ENCODE measurements around the gene EDC3. TPM values are rescaled to one million over a fixed set of nuclear protein-coding genes. Genes with fewer than 3 reads are reported as not detected.
"Not testable (repeated sequence)": the region's sequence is repeated elsewhere in the genome, so short reads cannot be mapped to it uniquely, and the experiment has no call there.

EDC3 gene
- total and polyA plus RNA-seq, 5 experiments from 2014 or later, result 29.3 to 41.2 (median 35.2) TPM

GRCh38 chr15:74629696-74630095 is 66.1 kb downstream of the EDC3 start:
- Mint-ChIP-seq H3K27ac (peak overlapping the region in 2 of 10 donors; percentile 34 to 66), H3K4me1 (peaks cover 24 to 51% (median 49%) of the 10 kb centered on the region in 4 donors), H3K36me3 (peaks cover 0 to 70% (median 20%) of the 10 kb centered on the region in 3 donors)
- POLR2A ChIA-PET, result interaction anchor here (10.8 kb wide), 1 partner anchor 13 kb away, joined by 193 read pairs; the partner anchor contains the start of gene CLK3
- not testable (repeated sequence) for H3K9me3 Mint-ChIP-seq, H3K27me3 Mint-ChIP-seq, DNase-seq, ATAC-seq, H3K4me3 Mint-ChIP-seq

- Mint-ChIP-seq H3K4me1 (peaks cover 24 to 58% (median 52%) of the 10 kb centered on the region in 4 donors), H3K36me3 (peaks cover 0 to 70% (median 20%) of the 10 kb centered on the region in 3 donors), H3K4me3 (peak overlapping the region in 1 of 10 donors; percentile 8), H3K27ac (peak overlapping the region; percentile 65 to 96 (median 92)), H3K9me3 (no peaks in the 10 kb centered on the region), H3K27me3 (no peaks in the 10 kb centered on the region)
- POLR2A ChIA-PET, result interaction anchor here (0.9 to 10.8 kb wide), 4 partner anchors 12 to 171 kb away, joined by 3 to 193 read pairs (median 6); partner anchors contain the start of gene CLK3
- DNase-seq (no peak), ATAC-seq (no peak)
Observed at GRCh38 chr15:74628949-74629348, 66.9 kb downstream of the EDC3 start.

- POLR2A ChIA-PET, result interaction anchor here (0.6 to 10.8 kb wide), 7 partner anchors 12 to 395 kb away, joined by 3 to 193 read pairs (median 5); partner anchors contain the start of gene CLK3
- ATAC-seq, result no peak
Observed at GRCh38 chr15:74628199-74628598, 67.6 kb downstream of the EDC3 start.

GRCh38 chr15:74627766-74628165 is 68.1 kb downstream of the EDC3 start:
- H3K36me3 Mint-ChIP-seq, result peaks cover 0 to 79% (median 20%) of the 10 kb centered on the region in 3 donors
- POLR2A ChIA-PET, result interaction anchor here (1.4 to 10.8 kb wide), 8 partner anchors 11 to 160 kb away, joined by 4 to 193 read pairs (median 6); partner anchors contain the start of genes ARID3B, CLK3 and CSK
- peak overlapping the region; percentile 3 to 80 (median 68) for H3K4me3 Mint-ChIP-seq
- no peaks in the 10 kb centered on the region for H3K27me3 Mint-ChIP-seq
- ATAC-seq (no peak), DNase-seq (no peak)
- H3K27ac Mint-ChIP-seq, result peak overlapping the region; percentile 88 to 96 (median 94)
- no peaks in the 10 kb centered on the region for H3K9me3 Mint-ChIP-seq
- H3K4me1 Mint-ChIP-seq, result peaks cover 27 to 65% (median 54%) of the 10 kb centered on the region in 4 donors

More at GRCh38 chr15:74628199-74628598, 67.6 kb downstream of the EDC3 start:
- Mint-ChIP-seq H3K4me3 (peak overlapping the region in 8 of 10 donors; percentile 3 to 80 (median 59)), H3K36me3 (peaks cover 0 to 75% (median 20%) of the 10 kb centered on the region in 3 donors), H3K4me1 (peaks cover 27 to 64% (median 54%) of the 10 kb centered on the region in 4 donors), H3K27me3 (no peaks in the 10 kb centered on the region), H3K27ac (peak overlapping the region; percentile 88 to 96 (median 94)), H3K9me3 (no peaks in the 10 kb centered on the region)
- no peak for DNase-seq

- Mint-ChIP-seq H3K27ac (peak overlapping the region; percentile 88 to 96 (median 94)), H3K4me1 (peaks cover 26 to 64% (median 52%) of the 10 kb centered on the region in 4 donors), H3K9me3 (no peaks in the 10 kb centered on the region), H3K27me3 (no peaks in the 10 kb centered on the region), H3K4me3 (peak overlapping the region; percentile 47 to 80 (median 68)), H3K36me3 (peaks cover 0 to 80% (median 22%) of the 10 kb centered on the region in 3 donors)
- peak; percentile 79 to 85 for ATAC-seq
- peak in 4 of 10 donors; percentile 27 to 65 (median 51) for DNase-seq
- POLR2A ChIA-PET, result interaction anchor here (0.6 to 10.8 kb wide), 12 partner anchors 8 to 311 kb away, joined by 3 to 193 read pairs (median 5); partner anchors contain the start of genes ARID3B, CLK3, COX5A and CSK
Observed at GRCh38 chr15:74626752-74627692, 68.8 kb downstream of the EDC3 start.

- DNase-seq (no peak), ATAC-seq (no peak)
- Mint-ChIP-seq H3K4me3 (peak overlapping the region in 7 of 10 donors; percentile 15 to 80 (median 65)), H3K27ac (peak overlapping the region; percentile 73 to 96 (median 94)), H3K27me3 (no peaks in the 10 kb centered on the region), H3K36me3 (peaks cover 0 to 83% (median 25%) of the 10 kb centered on the region in 3 donors), H3K9me3 (no peaks in the 10 kb centered on the region), H3K4me1 (peaks cover 25 to 65% (median 51%) of the 10 kb centered on the region in 4 donors)
- POLR2A ChIA-PET, result interaction anchor here (0.6 to 10.8 kb wide), 11 partner anchors 9 to 312 kb away, joined by 3 to 193 read pairs (median 5); partner anchors contain the start of genes ARID3B, CLK3, COX5A and CSK
Observed at GRCh38 chr15:74626336-74626735, 69.5 kb downstream of the EDC3 start.

- POLR2A ChIA-PET, result interaction anchor here (10.8 kb wide), 1 partner anchor 9 kb away, joined by 193 read pairs; the partner anchor contains the start of gene CLK3
- H3K4me3 Mint-ChIP-seq, result peak overlapping the region in 4 of 10 donors; percentile 18 to 32 (median 23)
- peaks cover 0 to 90% (median 30%) of the 10 kb centered on the region in 3 donors for H3K36me3 Mint-ChIP-seq
- DNase-seq (no peak), ATAC-seq (no peak)
- H3K9me3 Mint-ChIP-seq, result no peaks in the 10 kb centered on the region
- H3K27me3 Mint-ChIP-seq, result no peaks in the 10 kb centered on the region
- peak overlapping the region; percentile 73 to 96 (median 92) for H3K27ac Mint-ChIP-seq
- peaks cover 30 to 72% (median 57%) of the 10 kb centered on the region in 4 donors for H3K4me1 Mint-ChIP-seq
Observed at GRCh38 chr15:74625693-74626092, 70.1 kb downstream of the EDC3 start.

GRCh38 chr15:74624020-74624602 is 71.7 kb downstream of the EDC3 start:
- H3K36me3 Mint-ChIP-seq, result peaks cover 0 to 92% (median 28%) of the 10 kb centered on the region in 3 donors

GRCh38 chr15:74622758-74623157 is 73.1 kb downstream of the EDC3 start:
- POLR2A ChIA-PET, result interaction anchor here (12.7 kb wide), 1 partner anchor 7 kb away, joined by 193 read pairs; no protein-coding TSS in a partner anchor
- H3K27me3 Mint-ChIP-seq, result no peaks in the 10 kb centered on the region
- no peak overlapping the region for H3K4me3 Mint-ChIP-seq

More at GRCh38 chr15:74624020-74624602, 71.7 kb downstream of the EDC3 start:
- H3K27ac Mint-ChIP-seq, result peak overlapping the region; percentile 27 to 96 (median 84)
- DNase-seq, result no peak
- H3K4me1 Mint-ChIP-seq, result peaks cover 38 to 86% (median 65%) of the 10 kb centered on the region in 4 donors
- no peak for ATAC-seq
- peak overlapping the region in 2 of 10 donors; percentile 34 to 38 for H3K4me3 Mint-ChIP-seq
- H3K27me3 Mint-ChIP-seq, result no peaks in the 10 kb centered on the region
- POLR2A ChIA-PET, result interaction anchor here (0.5 to 10.8 kb wide), 4 partner anchors 8 to 173 kb away, joined by 3 to 193 read pairs (median 5); partner anchors contain the start of gene CLK3
- H3K9me3 Mint-ChIP-seq, result no peaks in the 10 kb centered on the region

GRCh38 chr15:74621936-74622335 is 73.9 kb downstream of the EDC3 start:
- DNase-seq (no peak), ATAC-seq (no peak)
- Mint-ChIP-seq H3K9me3 (no peaks in the 10 kb centered on the region), H3K4me1 (peaks cover 35 to 88% (median 66%) of the 10 kb centered on the region in 4 donors), H3K27me3 (no peaks in the 10 kb centered on the region), H3K27ac (peak overlapping the region in 7 of 10 donors; percentile 50 to 93 (median 63)), H3K36me3 (peaks cover 0 to 81% (median 13%) of the 10 kb centered on the region in 3 donors), H3K4me3 (no peak overlapping the region)
- POLR2A ChIA-PET, result interaction anchor here (0.7 to 12.7 kb wide), 2 partner anchors 7 to 14 kb away, joined by 3 to 193 read pairs; no protein-coding TSS in a partner anchor

More at GRCh38 chr15:74622758-74623157, 73.1 kb downstream of the EDC3 start:
- no peak for DNase-seq
- no peak for ATAC-seq
- Mint-ChIP-seq H3K27ac (peak overlapping the region in 5 of 10 donors; percentile 45 to 83 (median 63)), H3K9me3 (no peaks in the 10 kb centered on the region), H3K4me1 (peaks cover 37 to 87% (median 66%) of the 10 kb centered on the region in 4 donors), H3K36me3 (peaks cover 0 to 86% (median 18%) of the 10 kb centered on the region in 3 donors)

GRCh38 chr15:74621546-74621920 is 74.3 kb downstream of the EDC3 start:
- POLR2A ChIA-PET, result interaction anchor here (0.7 to 12.7 kb wide), 2 partner anchors 8 to 14 kb away, joined by 3 to 193 read pairs; no protein-coding TSS in a partner anchor
- Mint-ChIP-seq H3K4me1 (peaks cover 36 to 88% (median 66%) of the 10 kb centered on the region in 4 donors), H3K27me3 (no peaks in the 10 kb centered on the region), H3K4me3 (peak overlapping the region in 1 of 10 donors; percentile 40), H3K27ac (peak overlapping the region in 9 of 10 donors; percentile 54 to 94 (median 89)), H3K36me3 (peaks cover 0 to 81% (median 13%) of the 10 kb centered on the region in 3 donors), H3K9me3 (no peaks in the 10 kb centered on the region)
- DNase-seq (no peak), ATAC-seq (no peak)

Measured in naive thymus-derived CD8-positive, alpha-beta T cell (primary cell).